ENCODE results near the gene WFS1.

The WFS1 gene

GRCh38 chr4:6229095-6229494 lies 40.6 kb upstream of the WFS1 start:
- Histone ChIP-seq H3K27ac (no peak overlapping the region), H3K36me3 (no peaks in the 10 kb centered on the region), H3K4me1 (ENCODE audit: control insufficient read depth in 1 of 2, insufficient read depth in 1 of 2, low read depth in 1 of 2, low read length in 1 of 2) (no peaks in the 10 kb centered on the region), H3K27me3 (peaks cover 12% of the 10 kb centered on the region), H3K4me3 (ENCODE audit: low read depth in 1 of 2, low read length in 1 of 2) (no peak overlapping the region), H3K9me3 (no peaks in the 10 kb centered on the region)
- TF ChIP-seq CTCF (IDR thresholded peaks at IDR 0.05): no peak

GRCh38 chr4:6229671-6230501 lies 39.8 kb upstream of the WFS1 start:
- TF ChIP-seq CTCF (IDR thresholded peaks at IDR 0.05): no peak
- Histone ChIP-seq H3K27me3 (peaks cover 5% of the 10 kb centered on the region), H3K36me3 (no peaks in the 10 kb centered on the region), H3K27ac (no peak overlapping the region), H3K4me3 (ENCODE audit: low read depth in 1 of 2, low read length in 1 of 2) (no peak overlapping the region), H3K4me1 (ENCODE audit: control insufficient read depth in 1 of 2, insufficient read depth in 1 of 2, low read depth in 1 of 2, low read length in 1 of 2) (no peaks in the 10 kb centered on the region), H3K9me3 (no peaks in the 10 kb centered on the region)

- Histone ChIP-seq H3K4me1 (ENCODE audit: control insufficient read depth in 1 of 2, insufficient read depth in 1 of 2, low read depth in 1 of 2, low read length in 1 of 2) (no peaks in the 10 kb centered on the region), H3K27ac (no peak overlapping the region), H3K36me3 (no peaks in the 10 kb centered on the region), H3K4me3 (ENCODE audit: low read depth in 1 of 2, low read length in 1 of 2) (no peak overlapping the region), H3K27me3 (peaks cover 3% of the 10 kb centered on the region), H3K9me3 (no peaks in the 10 kb centered on the region)
- TF ChIP-seq CTCF (IDR thresholded peaks at IDR 0.05): no peak
Measured at GRCh38 chr4:6230502-6230785, 39.2 kb upstream of the WFS1 start.

- Histone ChIP-seq H3K27ac (no peak overlapping the region), H3K9me3 (no peaks in the 10 kb centered on the region), H3K4me1 (ENCODE audit: control insufficient read depth in 1 of 2, insufficient read depth in 1 of 2, low read depth in 1 of 2, low read length in 1 of 2) (no peaks in the 10 kb centered on the region), H3K4me3 (ENCODE audit: low read depth in 1 of 2, low read length in 1 of 2) (no peak overlapping the region), H3K36me3 (no peaks in the 10 kb centered on the region), H3K27me3 (no peaks in the 10 kb centered on the region)
- no peak for TF ChIP-seq CTCF (IDR thresholded peaks at IDR 0.05)
Measured at GRCh38 chr4:6230827-6231662, 38.6 kb upstream of the WFS1 start.

- no peak for TF ChIP-seq CTCF (IDR thresholded peaks at IDR 0.05)
- H3K27me3 ChIP-seq: no peaks in the 10 kb centered on the region
Measured at GRCh38 chr4:6231663-6232165, 37.9 kb upstream of the WFS1 start.

More at GRCh38 chr4:6231663-6232165, 37.9 kb upstream of the WFS1 start:
- Histone ChIP-seq H3K4me1 (ENCODE audit: control insufficient read depth in 1 of 2, insufficient read depth in 1 of 2, low read depth in 1 of 2, low read length in 1 of 2) (no peaks in the 10 kb centered on the region), H3K9me3 (no peaks in the 10 kb centered on the region), H3K4me3 (ENCODE audit: low read depth in 1 of 2, low read length in 1 of 2) (no peak overlapping the region), H3K27ac (no peak overlapping the region), H3K36me3 (no peaks in the 10 kb centered on the region)
